ENCODE measurements around the gene MARCO.
"Not testable (repeated sequence)": the region's sequence is repeated elsewhere in the genome, so short reads cannot be mapped to it uniquely, and the experiment has no call there.

Gene MARCO

GRCh38 chr2:118918017-118918416, 24.0 kb upstream of the MARCO start:
- peaks cover 17% of the 10 kb centered on the region for H3K27me3 Mint-ChIP-seq
- no peaks in the 10 kb centered on the region for H3K9me3 Mint-ChIP-seq
- H3K27ac Mint-ChIP-seq, result no peak overlapping the region
- no peak overlapping the region for H3K4me3 Mint-ChIP-seq
- no peak for ATAC-seq
- H3K4me1 Mint-ChIP-seq, result peaks cover 6% of the 10 kb centered on the region
- DNase-seq, result no peak

GRCh38 chr2:118921646-118922045, 20.3 kb upstream of the MARCO start:
- Mint-ChIP-seq H3K4me1 (peaks cover 6% of the 10 kb centered on the region), H3K27ac (no peak overlapping the region), H3K9me3 (no peaks in the 10 kb centered on the region), H3K27me3 (peaks cover 25% of the 10 kb centered on the region), H3K4me3 (no peak overlapping the region)
- ATAC-seq (no peak), DNase-seq (no peak)

GRCh38 chr2:118922254-118922653, 19.7 kb upstream of the MARCO start:
- Mint-ChIP-seq H3K4me3 (no peak overlapping the region), H3K4me1 (peaks cover 6% of the 10 kb centered on the region), H3K27ac (no peak overlapping the region), H3K9me3 (no peaks in the 10 kb centered on the region), H3K27me3 (peaks cover 25% of the 10 kb centered on the region)
- DNase-seq, result no peak
- ATAC-seq, result no peak

- ATAC-seq, result no peak
- DNase-seq, result no peak
- H3K27ac Mint-ChIP-seq, result peak overlapping the region in 1 of 2 donors; percentile 30
- peaks cover 25% of the 10 kb centered on the region for H3K27me3 Mint-ChIP-seq
- H3K4me3 Mint-ChIP-seq, result no peak overlapping the region
- peaks cover 6% of the 10 kb centered on the region for H3K4me1 Mint-ChIP-seq
- H3K9me3 Mint-ChIP-seq, result no peaks in the 10 kb centered on the region
These were observed 18.6 kb upstream of the MARCO start for GRCh38 chr2:118923371-118923770.

- Mint-ChIP-seq H3K9me3 (peaks cover 9 to 14% of the 10 kb centered on the region in 2 donors), H3K27ac (no peak overlapping the region), H3K27me3 (peaks cover 25% of the 10 kb centered on the region), H3K4me3 (no peak overlapping the region), H3K4me1 (peaks cover 6% of the 10 kb centered on the region)
- no peak for ATAC-seq
- no peak for DNase-seq
These were observed 16.5 kb upstream of the MARCO start for GRCh38 chr2:118925476-118925875.

- H3K27ac Mint-ChIP-seq, result no peak overlapping the region
- peaks cover 6% of the 10 kb centered on the region for H3K4me1 Mint-ChIP-seq
- H3K4me3 Mint-ChIP-seq, result no peak overlapping the region
- ATAC-seq (no peak), DNase-seq (no peak)
- peaks cover 12 to 17% of the 10 kb centered on the region in 2 donors for H3K9me3 Mint-ChIP-seq
- peaks cover 21% of the 10 kb centered on the region for H3K27me3 Mint-ChIP-seq
These were observed 16.0 kb upstream of the MARCO start for GRCh38 chr2:118925981-118926380.

GRCh38 chr2:118929059-118929458, 12.9 kb upstream of the MARCO start:
- H3K4me3 Mint-ChIP-seq, result no peak overlapping the region
- H3K27me3 Mint-ChIP-seq, result no peaks in the 10 kb centered on the region
- peaks cover 22 to 28% of the 10 kb centered on the region in 2 donors for H3K9me3 Mint-ChIP-seq
- no peak overlapping the region for H3K27ac Mint-ChIP-seq
- H3K4me1 Mint-ChIP-seq, result no peaks in the 10 kb centered on the region
- ATAC-seq, result no peak
- DNase-seq, result no peak

GRCh38 chr2:118932949-118933348, 9.0 kb upstream of the MARCO start:
- ATAC-seq (no peak), DNase-seq (no peak)
- H3K27me3 Mint-ChIP-seq, result no peaks in the 10 kb centered on the region
- no peaks in the 10 kb centered on the region for H3K4me1 Mint-ChIP-seq
- no peak overlapping the region for H3K27ac Mint-ChIP-seq
- no peak overlapping the region for H3K4me3 Mint-ChIP-seq
- peaks cover 22 to 28% of the 10 kb centered on the region in 2 donors for H3K9me3 Mint-ChIP-seq

GRCh38 chr2:118936306-118936705, 5.7 kb upstream of the MARCO start:
- Mint-ChIP-seq H3K4me1 (peaks cover 9% of the 10 kb centered on the region), H3K4me3 (no peak overlapping the region), H3K27me3 (peaks cover 8% of the 10 kb centered on the region), H3K9me3 (peaks cover 10 to 11% of the 10 kb centered on the region in 2 donors), H3K27ac (no peak overlapping the region)
- ATAC-seq, result no peak
- no peak for DNase-seq

- peaks cover 10 to 11% of the 10 kb centered on the region in 2 donors for H3K9me3 Mint-ChIP-seq
- H3K27me3 Mint-ChIP-seq, result peaks cover 14% of the 10 kb centered on the region
- DNase-seq, result no peak
- H3K4me3 Mint-ChIP-seq, result no peak overlapping the region
- H3K4me1 Mint-ChIP-seq, result peaks cover 9% of the 10 kb centered on the region
- no peak overlapping the region for H3K27ac Mint-ChIP-seq
- no peak for ATAC-seq
These were observed 5.1 kb upstream of the MARCO start for GRCh38 chr2:118936936-118937335.

- H3K4me1 Mint-ChIP-seq, result peaks cover 9% of the 10 kb centered on the region
- DNase-seq, result no peak
- ATAC-seq, result no peak
- H3K27me3 Mint-ChIP-seq, result peaks cover 14% of the 10 kb centered on the region
- no peak overlapping the region for H3K4me3 Mint-ChIP-seq
- H3K27ac Mint-ChIP-seq, result no peak overlapping the region
- H3K9me3 Mint-ChIP-seq, result peaks cover 9% of the 10 kb centered on the region in 2 donors
These were observed 4.2 kb upstream of the MARCO start for GRCh38 chr2:118937817-118938216.

- Mint-ChIP-seq H3K9me3 (no peaks in the 10 kb centered on the region), H3K4me1 (peaks cover 9% of the 10 kb centered on the region), H3K27me3 (peaks cover 22% of the 10 kb centered on the region), H3K27ac (no peak overlapping the region), H3K4me3 (no peak overlapping the region)
- DNase-seq, result no peak
- no peak for ATAC-seq
These were observed 2.0 kb upstream of the MARCO start for GRCh38 chr2:118939994-118940393.

- no peak for DNase-seq
- H3K27ac Mint-ChIP-seq, result no peak overlapping the region
- no peak for ATAC-seq
- peaks cover 9% of the 10 kb centered on the region for H3K4me1 Mint-ChIP-seq
- H3K27me3 Mint-ChIP-seq, result peaks cover 22% of the 10 kb centered on the region
- no peaks in the 10 kb centered on the region for H3K9me3 Mint-ChIP-seq
- peak overlapping the region in 1 of 2 donors; percentile 9 for H3K4me3 Mint-ChIP-seq
These were observed 1.4 kb upstream of the MARCO start for GRCh38 chr2:118940486-118941120.

GRCh38 chr2:118943286-118943685, 1.3 kb downstream of the MARCO start:
- peaks cover 9% of the 10 kb centered on the region for H3K4me1 Mint-ChIP-seq
- no peak overlapping the region for H3K27ac Mint-ChIP-seq
- H3K9me3 Mint-ChIP-seq, result no peaks in the 10 kb centered on the region
- no peak for DNase-seq
- ATAC-seq, result no peak
- no peak overlapping the region for H3K4me3 Mint-ChIP-seq
- peaks cover 22% of the 10 kb centered on the region for H3K27me3 Mint-ChIP-seq

GRCh38 chr2:118945881-118946280, 3.9 kb downstream of the MARCO start:
- H3K27me3 Mint-ChIP-seq, result peaks cover 18% of the 10 kb centered on the region
- DNase-seq, result no peak
- peaks cover 3% of the 10 kb centered on the region for H3K4me1 Mint-ChIP-seq
- no peak for ATAC-seq
- no peak overlapping the region for H3K4me3 Mint-ChIP-seq
- H3K27ac Mint-ChIP-seq, result no peak overlapping the region
- no peaks in the 10 kb centered on the region for H3K9me3 Mint-ChIP-seq

- not testable (repeated sequence) for H3K4me3 Mint-ChIP-seq, H3K27ac Mint-ChIP-seq, ATAC-seq, DNase-seq, H3K9me3 Mint-ChIP-seq, H3K4me1 Mint-ChIP-seq
- H3K27me3 Mint-ChIP-seq, result peaks cover 14% of the 10 kb centered on the region
These were observed 6.3 kb downstream of the MARCO start for GRCh38 chr2:118948266-118948665.

Data from stimulated activated naive CD8-positive, alpha-beta T cell treated with anti-CD3 and anti-CD28 coated beads, Interleukin-15, amount 100 ng/mL, for 72 hours (primary cell).